Stimulated activated CD4-positive, alpha-beta T cell treated with anti-CD3 and anti-CD28 coated beads, Interleukin-2, amount 100 ng/mL, for 48 hours (primary cell): ENCODE results near the gene ABCF3.
"Not testable (repeated sequence)": the region's sequence is repeated elsewhere in the genome, so short reads cannot be mapped to it uniquely, and the experiment has no call there.

Experiments
- DNase-seq, 2 donors: peaks; one replicate each; pipeline ENCODE4 v3.0.0-alpha.2; 2020

Gene ABCF3

GRCh38 chr3:184186184-184186901 lies at the start of gene ABCF3:
Gene ABCF3 (plus strand): TSS chr3:184186199. CDS start chr3:184186208, 9 bp downstream.
- no peak for DNase-seq

GRCh38 chr3:184140436-184140835 lies 45.6 kb upstream of the ABCF3 start:
- DNase-seq = no peak

- no peak for DNase-seq
Observed at GRCh38 chr3:184142199-184142598, 43.8 kb upstream of the ABCF3 start.

- no peak for DNase-seq
Observed at GRCh38 chr3:184143327-184143726, 42.7 kb upstream of the ABCF3 start.

- DNase-seq = no peak
Observed at GRCh38 chr3:184144505-184144904, 41.5 kb upstream of the ABCF3 start.

- no peak for DNase-seq
Observed at GRCh38 chr3:184145111-184145524, 40.9 kb upstream of the ABCF3 start.

- no peak for DNase-seq
Observed at GRCh38 chr3:184145751-184146270, 40.2 kb upstream of the ABCF3 start.

- no peak for DNase-seq
Observed at GRCh38 chr3:184148076-184148475, 37.9 kb upstream of the ABCF3 start.

GRCh38 chr3:184149123-184149522 lies 36.9 kb upstream of the ABCF3 start:
- DNase-seq = no peak

- DNase-seq = not testable (repeated sequence)
Observed at GRCh38 chr3:184149770-184150169, 36.2 kb upstream of the ABCF3 start.

- DNase-seq = peak; percentile 24 to 42
Observed at GRCh38 chr3:184154885-184155643, 30.9 kb upstream of the ABCF3 start, which contains the start of gene DVL3. Gene DVL3 (plus strand): TSS chr3:184155377. CDS start chr3:184155636, 259 bp downstream.

- peak; percentile 40 to 46 for DNase-seq
Observed at GRCh38 chr3:184155644-184156521, 30.1 kb upstream of the ABCF3 start.

GRCh38 chr3:184156522-184156955 lies 29.5 kb upstream of the ABCF3 start:
- no peak for DNase-seq

- no peak for DNase-seq
Observed at GRCh38 chr3:184157206-184157605, 28.8 kb upstream of the ABCF3 start.

GRCh38 chr3:184158404-184158803 lies 27.6 kb upstream of the ABCF3 start:
- no peak for DNase-seq

GRCh38 chr3:184160456-184160855 lies 25.5 kb upstream of the ABCF3 start:
- DNase-seq = no peak

GRCh38 chr3:184162571-184163070 lies 23.4 kb upstream of the ABCF3 start:
- not testable (repeated sequence) for DNase-seq

- DNase-seq = no peak
Observed at GRCh38 chr3:184164648-184165330, 21.2 kb upstream of the ABCF3 start.

GRCh38 chr3:184165543-184165942 lies 20.5 kb upstream of the ABCF3 start:
- no peak for DNase-seq

- no peak for DNase-seq
Observed at GRCh38 chr3:184166671-184167070, 19.3 kb upstream of the ABCF3 start.

GRCh38 chr3:184167786-184168185 lies 18.2 kb upstream of the ABCF3 start:
- DNase-seq = no peak
